ENCODE data around the gene PODNL1.

PODNL1 gene, protein sequence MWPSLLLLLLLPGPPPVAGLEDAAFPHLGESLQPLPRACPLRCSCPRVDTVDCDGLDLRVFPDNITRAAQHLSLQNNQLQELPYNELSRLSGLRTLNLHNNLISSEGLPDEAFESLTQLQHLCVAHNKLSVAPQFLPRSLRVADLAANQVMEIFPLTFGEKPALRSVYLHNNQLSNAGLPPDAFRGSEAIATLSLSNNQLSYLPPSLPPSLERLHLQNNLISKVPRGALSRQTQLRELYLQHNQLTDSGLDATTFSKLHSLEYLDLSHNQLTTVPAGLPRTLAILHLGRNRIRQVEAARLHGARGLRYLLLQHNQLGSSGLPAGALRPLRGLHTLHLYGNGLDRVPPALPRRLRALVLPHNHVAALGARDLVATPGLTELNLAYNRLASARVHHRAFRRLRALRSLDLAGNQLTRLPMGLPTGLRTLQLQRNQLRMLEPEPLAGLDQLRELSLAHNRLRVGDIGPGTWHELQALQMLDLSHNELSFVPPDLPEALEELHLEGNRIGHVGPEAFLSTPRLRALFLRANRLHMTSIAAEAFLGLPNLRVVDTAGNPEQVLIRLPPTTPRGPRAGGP
- 0.07 to 2.8 (median 0.42) reads per million in 17 experiments for total RNA-seq

DNA sequence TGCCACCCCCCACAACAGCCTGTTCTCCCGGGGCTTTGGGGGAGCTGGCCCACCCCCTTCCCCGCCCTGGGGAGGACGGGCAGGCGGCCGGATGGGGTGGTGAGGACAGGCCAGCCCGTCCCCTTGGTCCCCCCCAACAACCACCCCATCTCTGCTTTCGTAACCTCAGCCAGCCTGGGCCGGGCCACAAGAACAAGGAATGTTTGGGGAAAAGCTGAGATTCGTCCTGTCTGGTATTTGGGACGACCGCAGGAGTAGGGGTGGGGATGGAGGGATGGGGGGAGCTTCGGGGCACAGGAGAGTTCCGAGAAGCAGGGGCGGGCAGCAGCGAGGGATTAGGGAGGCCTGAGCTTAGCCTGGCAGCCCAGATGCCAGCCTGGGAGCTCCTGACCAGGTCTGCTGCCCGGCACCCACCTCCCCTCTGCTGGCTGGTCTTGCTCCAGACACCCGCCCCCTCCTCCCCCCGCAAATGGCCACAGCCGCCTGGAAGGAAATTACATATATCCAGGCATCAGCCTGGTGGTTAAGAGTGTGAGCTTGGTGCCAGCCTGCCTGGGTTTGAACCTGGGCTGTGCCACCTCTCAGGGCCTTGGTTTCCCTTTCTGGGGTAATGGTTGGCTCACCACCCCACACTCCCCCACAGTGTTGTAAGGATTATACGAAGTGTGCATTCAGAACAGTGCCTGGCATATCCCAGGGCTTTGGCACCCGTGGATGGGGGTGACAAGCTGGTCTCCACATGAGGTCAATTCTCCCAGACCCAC lies at the start of gene PODNL1:
PODNL1 (minus strand) TSS at position 117 of the 764 bp plus-strand sequence. CDS start 236 bp downstream, outside the sequence.
- DNase-seq = no peak

DNA sequence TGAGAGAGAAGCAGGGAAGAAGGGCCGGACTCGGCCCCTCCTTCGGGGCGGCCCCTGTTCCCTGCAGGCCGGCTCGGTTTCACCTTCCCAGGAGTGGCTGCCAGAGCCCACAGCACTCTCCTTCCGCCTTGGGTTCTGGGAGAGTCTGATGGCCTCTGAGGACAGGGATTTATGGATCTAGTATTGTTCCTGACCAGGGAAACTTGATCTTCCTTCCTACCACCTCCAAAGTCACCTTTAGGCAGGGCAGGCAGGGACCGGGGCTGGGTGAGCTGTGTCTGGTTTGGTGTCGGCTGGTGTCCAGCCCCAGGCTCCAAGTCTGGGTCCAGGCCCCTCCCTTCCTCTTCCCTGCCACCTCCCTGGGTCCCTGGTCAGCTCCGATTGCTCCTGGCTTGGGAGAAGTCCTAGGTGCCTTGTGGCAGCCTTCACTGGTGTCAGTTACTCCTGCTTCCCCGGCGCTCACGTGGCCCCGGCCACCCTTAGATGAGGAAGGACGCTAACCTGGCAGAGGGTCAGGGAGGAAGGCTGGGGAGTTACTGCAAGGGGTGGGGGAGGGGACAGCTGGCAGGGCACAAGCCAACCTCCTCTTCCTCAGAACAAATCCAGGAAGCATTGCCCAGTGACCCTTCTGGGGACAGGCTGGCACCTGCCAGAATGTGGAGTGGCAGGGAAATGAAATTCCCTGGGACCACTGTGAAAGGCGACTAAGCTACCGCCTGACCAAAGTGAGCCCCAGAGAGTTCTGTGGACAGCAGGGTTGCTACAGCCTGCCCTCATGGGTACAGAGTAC lies 49.1 kb upstream of the PODNL1 start:
- DNase-seq = peak; percentile 42 to 74 (median 58)

DNA sequence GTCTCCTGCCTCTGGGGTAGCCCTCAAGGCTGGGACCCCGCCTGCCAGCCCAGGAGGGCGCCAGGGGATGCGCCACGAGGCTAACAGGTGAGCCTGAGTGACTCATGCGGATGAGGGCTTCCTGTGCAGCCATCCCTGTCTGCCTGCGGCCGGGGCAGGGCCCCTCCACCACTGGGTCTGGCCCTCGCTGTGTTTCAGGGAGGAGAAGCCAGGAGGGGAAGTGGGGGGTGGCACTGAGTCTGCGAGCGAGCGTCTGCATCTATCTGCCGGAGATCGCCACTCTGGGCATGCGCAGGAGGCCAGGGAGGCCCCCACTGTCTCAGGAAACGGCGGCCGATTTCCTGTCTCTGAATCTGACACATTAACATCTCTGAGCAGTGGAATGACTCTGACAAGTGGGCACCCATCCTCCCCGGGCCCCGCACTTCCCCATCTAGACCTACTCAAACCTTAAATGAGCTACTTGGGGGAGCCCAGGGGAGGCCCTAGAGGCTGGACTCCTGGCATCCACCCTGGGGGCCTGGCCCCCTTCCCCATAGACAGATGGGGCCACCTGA lies 48.2 kb upstream of the PODNL1 start:
- peak; percentile 96 to 97 (median 97) for DNase-seq

DNA sequence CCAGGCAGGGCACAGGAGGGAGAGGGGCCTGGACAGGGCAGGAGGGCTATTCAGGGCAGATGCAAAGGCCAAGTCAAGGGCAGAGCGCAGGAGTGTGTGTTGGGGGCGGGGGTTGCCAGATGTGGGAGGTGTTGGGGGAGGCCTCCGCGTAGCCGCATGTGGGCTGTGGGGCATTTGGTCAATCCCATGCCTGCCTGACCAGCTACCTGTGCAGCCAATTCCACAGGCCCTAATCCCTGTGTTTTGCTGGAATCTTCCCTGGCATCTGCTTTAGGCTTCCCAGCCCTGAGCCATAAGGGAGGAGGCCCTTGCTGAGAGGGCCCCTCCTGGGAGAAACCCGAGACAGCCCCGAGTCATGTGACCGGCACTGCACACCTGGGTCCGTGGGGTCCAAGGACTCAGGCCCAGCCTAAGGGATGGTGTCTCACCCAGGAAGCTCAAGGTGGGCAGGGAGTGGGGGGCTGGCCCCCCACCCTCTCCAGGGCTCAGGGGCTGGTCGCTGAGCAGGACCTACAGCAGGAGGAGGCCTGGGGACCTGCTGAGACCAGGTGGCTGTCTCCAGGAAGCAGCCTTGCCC lies 47.6 kb upstream of the PODNL1 start:
- DNase-seq = no peak

DNA sequence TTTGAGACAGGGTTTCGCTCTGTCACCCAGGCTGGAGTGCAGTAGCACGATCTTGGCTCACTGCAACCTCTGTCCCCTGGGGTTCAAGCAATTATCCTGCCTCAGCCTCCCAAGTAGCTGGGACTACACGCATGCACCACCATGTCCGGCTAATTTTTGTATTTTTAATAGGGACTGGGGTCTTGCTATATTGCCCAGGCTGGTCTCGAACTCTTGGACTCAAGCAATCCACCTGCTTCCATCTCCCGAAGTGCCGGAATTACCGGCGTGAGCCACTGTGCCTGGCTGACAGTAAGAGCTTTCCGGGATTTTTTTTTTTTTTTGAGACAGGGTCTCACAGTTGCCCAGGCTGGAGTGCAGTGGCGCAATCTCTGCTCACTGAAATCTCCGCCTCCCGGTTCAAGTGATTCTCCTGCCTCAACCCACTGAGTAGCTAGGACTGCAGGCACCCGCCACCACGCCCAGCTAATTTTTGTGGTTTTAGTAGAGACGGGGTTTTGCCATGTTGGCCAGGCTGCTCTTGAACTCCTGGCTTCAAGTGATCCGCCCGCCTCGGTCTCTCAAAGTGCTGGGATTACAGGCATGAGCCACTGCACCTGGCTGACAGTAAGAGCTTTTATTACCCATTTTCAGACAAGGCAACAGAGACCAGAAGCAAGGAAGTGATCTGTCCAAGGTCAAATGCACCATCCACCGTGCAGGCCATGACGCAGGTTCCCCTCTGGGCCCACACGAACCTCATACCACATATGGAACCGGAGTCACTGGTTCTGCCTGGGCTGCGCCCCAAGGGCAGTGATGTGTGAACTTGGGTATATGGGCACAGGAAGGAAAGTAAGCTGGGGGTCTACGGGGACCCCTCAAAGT lies 46.9 kb upstream of the PODNL1 start:
- peak; percentile 49 to 70 (median 64) for DNase-seq

DNA sequence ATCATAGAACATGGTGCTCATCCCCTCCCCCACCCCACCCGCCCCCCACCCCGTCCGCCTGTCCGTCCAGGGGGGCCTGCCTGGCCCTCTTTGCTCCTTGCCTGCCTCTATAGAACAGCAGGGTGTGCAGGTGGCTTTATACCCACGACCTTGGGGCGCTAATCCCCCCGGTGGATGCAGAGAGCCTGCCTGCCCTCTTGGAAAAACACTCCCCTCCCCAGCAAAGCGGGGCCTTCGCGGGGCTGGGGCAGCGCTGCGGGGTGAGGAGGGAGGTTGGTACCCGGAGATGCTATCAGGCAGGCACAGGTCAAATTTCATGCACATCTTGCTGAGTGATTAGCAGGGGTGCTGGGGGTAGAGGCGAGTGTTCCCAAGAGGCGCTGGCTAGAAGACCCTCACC lies 46.0 kb upstream of the PODNL1 start:
- no peak for DNase-seq

DNA sequence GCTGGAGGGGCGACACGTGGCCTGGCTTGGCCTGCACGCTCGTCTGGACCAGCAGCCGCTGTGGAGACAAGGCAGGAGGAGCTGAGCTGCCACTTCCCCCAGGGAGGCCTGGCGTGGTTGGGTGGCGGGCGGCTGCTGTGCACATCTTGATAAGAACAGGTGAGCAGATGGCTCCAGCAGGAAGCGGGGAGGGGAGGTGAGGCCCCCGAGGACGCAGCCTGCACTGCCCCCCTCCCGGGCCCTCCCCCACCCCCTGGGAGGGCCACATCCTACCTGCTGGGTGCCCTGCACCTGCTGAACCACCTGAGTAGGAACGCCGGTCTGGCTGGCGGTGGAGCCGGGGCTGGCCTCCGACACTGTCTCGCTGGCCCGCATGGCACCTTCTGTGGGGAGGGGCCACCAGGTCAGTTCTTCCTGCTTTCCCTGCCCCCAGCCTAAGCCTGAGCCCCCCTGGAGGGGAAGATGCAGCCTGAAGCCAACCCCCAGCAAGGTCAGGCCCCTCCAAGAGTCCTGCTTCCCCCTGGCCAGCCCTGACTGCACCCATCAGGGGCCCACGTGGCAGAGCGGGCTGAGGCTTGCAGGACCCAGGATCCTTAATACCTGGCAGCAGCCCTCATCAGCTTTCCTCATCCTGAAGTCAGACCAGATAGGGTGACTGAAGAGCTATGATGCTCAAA lies 45.1 kb upstream of the PODNL1 start:
- no peak for DNase-seq

DNA sequence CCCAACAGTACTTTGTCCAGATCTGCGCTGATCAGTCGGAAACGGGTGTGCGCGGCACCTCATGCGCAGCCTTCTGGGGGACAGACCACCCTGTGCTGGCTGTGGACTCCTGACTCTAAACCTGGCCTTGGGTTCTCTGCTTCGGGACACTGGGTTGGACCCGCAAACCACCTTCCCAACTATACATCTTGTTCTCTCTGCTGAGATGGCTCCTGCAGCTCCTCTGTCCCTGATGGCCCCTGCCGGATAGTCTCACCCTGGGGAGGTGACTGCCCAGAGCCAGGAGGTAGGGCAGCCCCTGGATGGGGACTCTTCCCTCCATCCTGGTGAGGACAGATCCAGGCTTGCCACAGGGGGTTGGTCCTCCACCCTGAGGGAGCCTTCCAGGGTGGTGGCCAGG lies 44.6 kb upstream of the PODNL1 start:
- DNase-seq = no peak

DNA sequence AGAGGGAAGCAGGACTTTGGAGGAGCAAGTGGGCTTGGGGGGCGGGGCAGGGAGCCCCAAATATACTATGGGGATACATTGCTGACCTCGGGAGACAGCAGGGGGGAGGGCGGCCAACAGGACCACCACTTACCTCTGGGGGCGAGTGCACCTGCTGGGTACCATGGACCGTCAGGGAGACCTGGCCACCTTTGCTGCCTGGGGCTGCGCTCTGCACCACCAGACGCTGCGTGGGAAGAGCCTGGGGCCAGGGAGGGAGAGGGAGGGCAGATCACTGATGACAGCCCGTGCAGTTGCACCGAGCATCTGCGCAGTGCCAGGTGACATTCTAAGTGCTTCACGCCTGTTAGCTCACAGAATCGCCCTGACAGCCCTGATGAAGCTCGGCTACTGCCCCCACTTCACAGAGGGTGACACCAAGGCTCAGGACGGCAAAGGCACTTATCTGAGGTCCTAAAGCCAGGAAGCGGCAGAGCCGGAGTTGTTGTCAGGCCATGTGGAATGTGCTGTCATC lies 43.8 kb upstream of the PODNL1 start:
- no peak for DNase-seq

DNA sequence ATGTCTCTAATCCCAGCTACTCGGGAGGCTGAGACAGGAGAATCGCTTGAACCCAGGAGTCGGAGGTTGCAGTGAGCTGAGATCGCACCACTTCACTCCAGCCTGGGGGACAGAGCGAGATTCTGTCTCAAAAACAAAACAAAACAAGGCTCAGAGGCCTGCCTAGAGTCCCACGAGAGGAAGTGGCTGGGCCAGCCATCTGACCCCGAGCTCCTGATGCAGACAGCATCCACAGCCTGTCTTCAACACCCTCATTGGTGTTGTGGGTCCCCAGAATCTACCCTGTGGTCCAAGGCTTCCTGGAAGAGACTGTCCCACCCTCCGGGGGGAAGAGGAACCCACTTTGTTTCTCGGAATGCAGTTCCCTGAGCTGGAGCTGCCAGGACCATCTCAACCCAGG lies 43.2 kb upstream of the PODNL1 start:
- DNase-seq = no peak

DNA sequence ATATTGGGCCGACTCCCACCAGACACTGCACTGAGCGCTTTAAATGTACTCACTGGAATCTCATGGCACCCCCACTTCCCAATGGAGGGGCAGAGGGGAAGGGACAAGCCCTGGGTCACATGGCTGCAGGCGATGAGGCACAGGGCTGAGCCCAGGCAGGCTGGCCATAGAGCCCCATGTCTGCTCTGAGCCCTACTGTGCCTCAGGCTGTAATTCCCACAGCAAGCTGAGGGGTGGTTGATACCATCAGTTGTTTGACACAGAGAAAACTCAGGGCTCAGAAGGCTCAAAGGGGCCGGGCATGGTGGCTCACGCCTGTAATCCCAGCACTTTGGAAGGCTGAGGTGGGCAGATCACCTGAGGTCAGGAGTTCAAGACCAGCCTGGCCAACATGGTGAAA lies 42.8 kb upstream of the PODNL1 start:
- DNase-seq = no peak

DNA sequence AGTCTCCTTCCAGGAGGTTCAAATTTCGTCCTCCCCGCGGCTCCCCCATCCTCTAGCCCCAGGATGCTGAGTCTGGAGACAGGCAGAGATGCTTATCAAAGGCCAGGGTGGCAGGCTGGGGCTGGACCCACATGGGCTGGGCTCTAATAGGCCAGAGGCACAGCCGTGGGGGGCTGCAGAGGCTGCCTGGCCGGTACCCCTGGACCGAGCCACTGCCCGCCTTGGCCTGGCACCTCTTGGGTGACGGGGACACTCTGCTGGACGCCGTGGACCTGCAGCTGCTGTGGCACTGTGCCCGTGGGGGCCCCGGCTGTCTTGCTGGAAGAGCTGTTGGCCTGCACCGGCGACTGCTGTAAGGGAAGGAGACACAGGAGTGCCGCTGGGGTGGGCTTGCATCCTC lies 42.1 kb upstream of the PODNL1 start:
- no peak for DNase-seq

DNA sequence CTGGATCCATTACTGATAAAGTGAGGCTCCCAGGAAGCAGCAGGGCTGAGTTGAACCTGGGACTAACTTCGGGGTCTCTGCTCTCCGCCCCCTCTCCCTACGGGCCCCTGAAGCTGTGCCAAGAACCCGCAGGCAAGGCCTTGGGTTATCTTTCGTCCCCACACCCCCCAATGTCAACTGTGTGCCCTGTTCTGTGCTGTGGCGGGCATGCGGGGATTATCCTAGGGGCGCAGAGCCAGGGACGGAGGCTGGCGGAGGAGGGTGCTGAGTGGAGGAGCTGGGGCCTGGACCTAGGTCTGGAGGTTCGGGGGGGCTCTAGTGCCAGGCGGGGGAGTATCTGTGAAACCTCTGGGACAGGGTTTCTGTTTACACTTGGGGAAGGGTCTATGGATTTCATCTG lies 41.5 kb upstream of the PODNL1 start:
- no peak for DNase-seq

DNA sequence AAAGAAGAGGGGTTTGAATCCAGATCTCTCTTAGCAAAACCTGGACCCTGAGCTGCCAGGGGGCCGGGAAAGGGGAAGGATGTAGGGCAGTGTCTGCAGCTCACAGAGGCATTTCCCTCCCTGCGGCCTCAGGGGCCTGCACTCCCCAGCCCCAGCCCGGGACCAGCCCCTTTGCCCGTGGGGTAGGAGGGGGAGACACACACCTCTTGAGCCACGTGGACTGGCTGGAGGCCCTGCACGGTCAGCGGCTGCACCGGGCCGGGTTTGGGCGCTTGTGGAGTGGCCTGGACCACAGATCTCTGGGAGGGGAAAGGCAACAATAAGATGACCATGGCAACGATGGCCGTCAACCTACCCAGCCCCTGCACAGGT lies 41.0 kb upstream of the PODNL1 start:
- peak; percentile 21 to 48 (median 36) for DNase-seq

DNA sequence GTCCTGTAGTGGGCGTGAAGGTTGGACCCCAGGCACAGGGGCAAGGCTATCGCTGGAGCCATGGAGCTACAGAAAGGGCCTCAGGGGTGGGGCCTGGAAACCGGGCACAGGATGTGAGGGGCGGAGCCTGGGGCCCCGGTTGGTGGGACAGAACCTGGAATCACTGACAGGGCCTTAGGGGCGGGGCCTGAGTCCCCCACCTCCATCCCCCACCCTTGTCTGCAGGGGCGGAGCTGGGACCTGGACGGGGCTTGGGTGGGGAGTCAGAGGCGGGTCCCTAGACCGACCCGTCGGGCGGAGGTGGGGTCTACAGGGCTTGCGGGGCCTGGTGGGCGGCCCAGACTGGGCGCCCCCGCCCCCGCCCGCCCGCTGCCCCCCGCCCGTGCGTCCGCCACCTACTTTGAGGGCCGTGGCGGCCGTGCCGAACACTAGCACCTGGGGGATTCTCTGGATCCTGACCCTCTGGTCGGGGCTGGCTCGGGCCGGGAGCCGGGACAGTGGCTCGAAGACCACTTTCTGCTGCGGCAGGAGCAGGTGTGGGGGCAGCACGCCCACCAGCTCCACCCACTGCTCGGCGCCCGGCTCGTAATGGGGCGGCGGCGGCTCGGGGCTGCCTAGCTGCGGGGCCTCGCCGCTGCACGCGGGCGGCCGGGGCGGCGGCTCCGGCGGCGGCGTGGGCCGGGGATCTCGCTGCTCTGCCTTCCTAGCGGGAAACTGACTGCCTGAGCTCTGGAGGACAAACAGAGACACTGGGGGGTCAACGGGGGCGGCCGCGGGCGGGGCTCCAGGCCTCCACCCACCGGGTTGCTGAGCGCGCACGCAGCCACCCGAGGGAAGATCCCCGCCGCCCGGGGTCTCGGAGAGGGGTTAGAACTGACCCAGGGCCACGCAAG lies 40.4 kb upstream of the PODNL1 start:
- DNase-seq = peak in 3 of 4 experiments; percentile 10 to 49 (median 39)

DNA sequence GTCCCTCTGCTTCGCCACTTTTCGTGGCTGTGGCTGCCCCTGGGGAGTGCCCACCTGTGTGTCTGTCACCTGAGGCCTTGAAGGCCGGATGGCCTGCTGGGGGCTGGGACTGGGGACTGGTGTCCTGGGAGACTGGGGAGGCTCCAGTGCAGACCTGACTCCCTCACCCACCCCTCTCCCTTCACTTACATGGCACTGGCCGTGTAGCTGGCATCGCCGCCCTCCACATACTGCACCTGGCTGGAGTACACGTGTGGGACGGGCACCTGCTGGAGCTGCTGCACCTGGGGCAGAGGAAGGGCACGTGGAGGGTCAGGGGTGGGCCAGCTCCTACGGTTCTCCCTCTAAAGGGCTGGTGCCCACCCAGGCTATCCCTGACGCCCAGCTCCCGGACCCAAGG lies 39.6 kb upstream of the PODNL1 start:
- no peak for DNase-seq

DNA sequence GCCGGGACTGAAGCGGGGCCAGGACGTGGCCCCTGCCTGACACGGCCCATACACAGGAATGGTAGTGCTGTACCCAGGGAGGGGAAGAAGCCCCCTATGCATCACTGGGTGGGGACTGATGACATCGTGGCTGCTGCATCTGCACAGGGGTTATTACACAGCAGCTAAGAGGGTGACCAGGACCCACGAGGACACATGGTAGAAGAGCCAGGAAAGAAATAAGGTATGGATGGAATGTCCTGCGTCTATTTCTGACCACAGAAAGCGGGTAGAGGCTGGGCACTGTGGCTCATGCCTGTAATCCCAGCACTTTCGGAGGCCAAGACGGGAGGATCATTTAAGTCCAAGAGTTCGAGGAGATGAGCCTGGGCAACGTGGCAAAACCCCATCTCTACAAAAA lies 38.2 kb upstream of the PODNL1 start:
- no peak for DNase-seq

DNA sequence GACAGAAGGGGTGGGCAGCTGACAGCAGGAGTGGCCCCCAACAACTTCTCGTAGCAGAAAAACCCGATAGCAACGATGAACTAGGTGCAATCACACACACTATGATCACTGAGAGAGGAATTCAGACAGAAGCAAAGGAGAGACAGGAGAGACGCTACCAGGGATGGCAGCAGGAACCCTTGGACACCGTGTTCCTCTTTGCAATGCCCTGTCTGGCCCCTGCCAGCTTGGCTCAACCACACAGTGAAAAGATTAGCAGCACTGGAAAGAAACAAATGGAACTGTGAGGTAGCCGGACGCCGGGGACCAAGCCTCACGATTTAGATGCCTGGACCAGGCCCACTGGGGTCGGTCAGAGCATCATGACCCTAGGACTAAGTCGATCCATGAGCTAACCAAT lies 37.7 kb upstream of the PODNL1 start:
- no peak for DNase-seq

DNA sequence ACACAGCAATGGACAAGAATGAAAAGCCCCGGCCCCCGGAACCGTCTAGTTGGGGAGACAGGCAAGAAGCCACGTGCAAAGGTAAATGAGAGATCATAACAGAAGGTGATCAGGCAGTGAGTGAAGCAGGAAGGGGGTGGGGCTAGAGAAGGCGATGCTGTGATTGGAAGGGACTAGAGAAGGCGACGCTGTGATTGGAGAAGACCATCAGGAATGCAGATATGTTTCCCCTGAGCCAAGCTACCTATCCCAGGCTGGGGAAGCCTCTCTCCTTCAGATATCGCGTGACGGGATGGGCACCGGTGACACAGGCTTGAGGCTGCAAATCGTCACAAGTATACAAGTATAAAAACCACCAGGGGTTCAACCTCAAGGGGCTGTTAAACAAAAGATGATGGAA lies 35.9 kb upstream of the PODNL1 start:
- DNase-seq = no peak

All from suppressor macrophage (primary cell).